CD4-positive, alpha-beta memory T cell (primary cell): ENCODE results near the gene ADAMTS16. TPM values are rescaled to one million over a fixed set of nuclear protein-coding genes. Genes with fewer than 3 reads are reported as not detected.

Source experiments
- CTCF ChIA-PET: fragments of 350-600 bp; sonication (Branson Sonifier 250); formaldehyde crosslinking; loops from one replicate; lab custom pipeline; 2021; ENCODE audit warnings: inconsistent platforms; ENCODE audit not compliant: partially characterized antibody; lab: Charles Lee
- POLR2A ChIA-PET: fragments of 350-600 bp; sonication (Branson Sonifier 250); formaldehyde crosslinking; loops from one replicate; lab custom pipeline; 2021; ENCODE audit not compliant: partially characterized antibody; lab: Charles Lee
- DNase-seq, 5 donors: peaks; one replicate each; pipeline versions ENCODE4 v3.0.0 to v3.0.0-alpha.2; 2020 to 2022; ENCODE audit warnings: mixed read lengths in 1 of 5
- H3K27ac ChIP-seq: one replicate; pipeline ENCODE4 v1.7.0; 2013; ENCODE audit warnings: low read depth, low read length
- H3K27me3 ChIP-seq: 2 replicates; pipeline ENCODE4 v1.7.0; 2013; ENCODE audit warnings: mild to moderate bottlenecking, low read length, moderate library complexity; ENCODE audit not compliant: insufficient read depth
- H3K36me3 ChIP-seq: 2 replicates; pipeline ENCODE4 v1.7.0; 2013; ENCODE audit warnings: mild to moderate bottlenecking, low read length, moderate library complexity; ENCODE audit not compliant: insufficient read depth
- H3K4me1 ChIP-seq: 2 replicates; pipeline ENCODE4 v1.7.0; 2013; ENCODE audit warnings: mild to moderate bottlenecking, low read length, moderate library complexity; ENCODE audit not compliant: insufficient read depth
- H3K4me3 ChIP-seq, 2 donors: one replicate each; pipeline ENCODE4 v1.7.0; 2013; ENCODE audit warnings: low read length in 2 of 2, mild to moderate bottlenecking in 1 of 2
- H3K9me3 ChIP-seq, 2 donors: one replicate each; pipeline ENCODE4 v1.7.0; 2013; ENCODE audit warnings: low read length in 2 of 2, control low read depth in 1 of 2; ENCODE audit not compliant: control insufficient read depth in 1 of 2
- H3K27ac Mint-ChIP-seq, 7 donors: one replicate each; pipeline ENCODE4 v1.8.0; 2020 to 2021; ENCODE audit warnings: mixed read lengths in 7 of 7, mild to moderate bottlenecking in 6 of 7, inconsistent platforms in 3 of 7, moderate library complexity in 3 of 7
- H3K27me3 Mint-ChIP-seq, 2 donors: one replicate each; pipeline ENCODE4 v1.8.0; 2020 to 2021; ENCODE audit warnings: mixed read lengths in 2 of 2
- H3K36me3 Mint-ChIP-seq, 2 donors: one replicate each; pipeline ENCODE4 v1.8.0; 2020 to 2021; ENCODE audit warnings: mixed read lengths in 2 of 2, inconsistent platforms in 1 of 2, mild to moderate bottlenecking in 1 of 2
- H3K4me1 Mint-ChIP-seq, 4 donors: one replicate each; pipeline ENCODE4 v1.8.0; 2020 to 2021; ENCODE audit warnings: mixed read lengths in 4 of 4, mild to moderate bottlenecking in 1 of 4
- H3K4me3 Mint-ChIP-seq, 8 donors: one replicate each; pipeline ENCODE4 v1.8.0; 2020 to 2021; ENCODE audit warnings: mixed read lengths in 8 of 8, mild to moderate bottlenecking in 7 of 8, moderate library complexity in 6 of 8, inconsistent platforms in 3 of 8
- H3K9me3 Mint-ChIP-seq, 8 donors: one replicate each; pipeline ENCODE4 v1.8.0; 2020 to 2021; ENCODE audit warnings: mixed read lengths in 8 of 8, mild to moderate bottlenecking in 5 of 8, inconsistent platforms in 3 of 8, moderate library complexity in 1 of 8
- intact Hi-C: fragments of 100-400 bp; cut with micrococcal nuclease; formaldehyde crosslinking; loops from one replicate; pipeline ENCODE4 v1.15.1; 2023
- polyA plus RNA-seq, 2 donors: library from polyadenylated mRNA; unstranded; fragments of 300-500 nt; fragmentation: Illumina TruSeq; gene quantifications; one replicate each; pipeline ENCODE4 v1.2.3, GENCODE V29; 2021
- total RNA-seq, 2 experiments: library from RNA; stranded (reverse); gene quantifications; one replicate each; pipeline ENCODE4 v1.2.3, GENCODE V29; 2021

ADAMTS16 gene
- total and polyA plus RNA-seq, 4 experiments from 2014 or later = not detected

DNA sequence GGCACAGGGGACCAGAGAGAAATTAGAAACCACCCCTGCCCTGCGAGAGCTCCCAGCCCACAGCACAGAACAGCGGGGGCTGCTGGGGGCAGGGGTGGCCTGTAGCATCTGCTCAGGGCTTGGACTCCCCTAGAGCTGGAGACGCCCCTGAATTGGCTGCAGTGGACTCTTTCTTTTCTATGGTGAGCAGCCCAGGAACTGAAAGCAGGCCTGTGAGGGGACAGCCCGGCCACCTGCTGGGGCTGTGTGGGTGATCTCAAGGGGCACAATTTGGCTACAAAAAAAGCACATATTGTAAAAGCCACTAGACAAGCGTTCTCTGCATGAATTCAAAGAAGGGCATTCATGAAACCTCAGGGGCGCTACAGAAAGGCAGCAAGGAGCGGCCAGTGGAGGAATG is 224.8 kb downstream of the ADAMTS16 start:
- POLR2A ChIA-PET = no interaction called here
- Mint-ChIP-seq H3K9me3 (no peaks in the 10 kb centered on the region), H3K27ac (no peak overlapping the region), H3K4me3 (no peak overlapping the region), H3K4me1 (no peaks in the 10 kb centered on the region), H3K36me3 (no peaks in the 10 kb centered on the region), H3K27me3 (no peaks in the 10 kb centered on the region)
- H3K36me3 ChIP-seq = no peaks in the 10 kb centered on the region
- H3K4me3 ChIP-seq = no peak overlapping the region
- H3K9me3 ChIP-seq = no peaks in the 10 kb centered on the region
- no peak for DNase-seq
- H3K4me1 ChIP-seq = no peaks in the 10 kb centered on the region
- no peaks in the 10 kb centered on the region for H3K27me3 ChIP-seq
- H3K27ac ChIP-seq = no peak overlapping the region
- intact Hi-C loops = no loop called here
- CTCF ChIA-PET = no interaction called here

DNA sequence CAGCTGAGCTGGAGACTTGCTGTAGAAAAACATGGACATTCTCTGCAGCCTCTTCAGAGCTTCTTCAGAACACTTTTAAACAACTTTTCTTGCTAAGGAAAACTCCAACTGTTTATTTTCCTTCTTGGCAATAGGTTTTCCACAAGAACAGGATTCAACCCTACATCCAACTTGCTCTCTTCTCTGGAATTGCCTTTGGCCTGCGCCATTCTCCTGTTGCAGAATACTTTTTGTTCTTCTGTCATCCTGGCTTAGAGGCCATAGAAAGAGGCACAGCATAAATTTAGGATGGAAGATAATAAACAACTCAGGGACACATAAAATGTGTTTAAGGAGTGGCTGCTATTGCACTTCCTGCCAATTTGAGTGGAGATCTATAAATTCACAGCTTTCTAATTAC is 227.6 kb downstream of the ADAMTS16 start:
- no peaks in the 10 kb centered on the region for H3K27me3 ChIP-seq
- POLR2A ChIA-PET = no interaction called here
- Mint-ChIP-seq H3K27me3 (no peaks in the 10 kb centered on the region), H3K4me1 (no peaks in the 10 kb centered on the region), H3K9me3 (peaks cover 0 to 2% (median 0%) of the 10 kb centered on the region in 8 donors), H3K36me3 (peaks cover 0 to 8% of the 10 kb centered on the region in 2 donors), H3K27ac (no peak overlapping the region), H3K4me3 (no peak overlapping the region)
- intact Hi-C loops = no loop called here
- DNase-seq = no peak
- H3K9me3 ChIP-seq = no peaks in the 10 kb centered on the region
- H3K4me3 ChIP-seq = no peak overlapping the region
- no peak overlapping the region for H3K27ac ChIP-seq
- CTCF ChIA-PET = no interaction called here
- H3K36me3 ChIP-seq = no peaks in the 10 kb centered on the region
- no peaks in the 10 kb centered on the region for H3K4me1 ChIP-seq

DNA sequence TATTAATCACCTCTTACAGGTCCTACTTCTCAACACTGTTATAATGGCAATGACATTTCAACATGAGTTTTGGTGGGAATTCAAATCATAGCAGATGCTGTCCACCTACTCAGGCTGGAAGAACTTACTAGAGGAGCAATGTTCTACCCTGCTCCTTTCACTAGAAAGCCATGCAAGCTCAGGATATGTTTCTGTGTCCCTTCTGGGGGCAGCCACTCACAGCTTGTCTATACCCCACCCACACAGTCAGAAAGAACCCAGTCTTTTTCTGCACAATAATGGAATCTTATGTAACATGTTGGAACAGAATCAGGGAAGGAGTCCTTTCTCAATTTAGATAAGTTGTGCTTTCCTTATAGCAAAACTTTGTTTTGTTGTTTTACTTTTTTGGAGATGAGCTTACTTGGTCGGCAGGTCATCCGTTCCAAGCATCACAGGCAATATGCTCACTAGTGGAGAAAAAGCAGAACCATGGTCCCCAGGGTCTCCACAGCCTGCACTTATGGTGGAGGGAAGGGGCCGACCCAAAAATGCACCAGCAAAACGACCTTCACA is 229.0 kb downstream of the ADAMTS16 start:
- Mint-ChIP-seq H3K27me3 (no peaks in the 10 kb centered on the region), H3K27ac (no peak overlapping the region), H3K9me3 (peaks cover 0 to 2% (median 0%) of the 10 kb centered on the region in 8 donors), H3K4me1 (no peaks in the 10 kb centered on the region), H3K4me3 (no peak overlapping the region), H3K36me3 (peaks cover 0 to 8% of the 10 kb centered on the region in 2 donors)
- ChIA-PET CTCF (no interaction called here), POLR2A (no interaction called here)
- Histone ChIP-seq H3K27ac (no peak overlapping the region), H3K4me1 (no peaks in the 10 kb centered on the region), H3K9me3 (no peaks in the 10 kb centered on the region), H3K27me3 (no peaks in the 10 kb centered on the region), H3K4me3 (no peak overlapping the region), H3K36me3 (no peaks in the 10 kb centered on the region)
- intact Hi-C loops = no loop called here
- DNase-seq = no peak
